GM18858 (cell line): ENCODE measurements around the gene ARTN.

ENCODE experiments used
- ATAC-seq: cut with Tn5 transposase; IDR thresholded peaks from one replicate; pipeline ENCODE4 v1.9.1; 2021; ENCODE audit not compliant: unreplicated experiment

Gene ARTN, protein sequence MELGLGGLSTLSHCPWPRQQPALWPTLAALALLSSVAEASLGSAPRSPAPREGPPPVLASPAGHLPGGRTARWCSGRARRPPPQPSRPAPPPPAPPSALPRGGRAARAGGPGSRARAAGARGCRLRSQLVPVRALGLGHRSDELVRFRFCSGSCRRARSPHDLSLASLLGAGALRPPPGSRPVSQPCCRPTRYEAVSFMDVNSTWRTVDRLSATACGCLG

DNA sequence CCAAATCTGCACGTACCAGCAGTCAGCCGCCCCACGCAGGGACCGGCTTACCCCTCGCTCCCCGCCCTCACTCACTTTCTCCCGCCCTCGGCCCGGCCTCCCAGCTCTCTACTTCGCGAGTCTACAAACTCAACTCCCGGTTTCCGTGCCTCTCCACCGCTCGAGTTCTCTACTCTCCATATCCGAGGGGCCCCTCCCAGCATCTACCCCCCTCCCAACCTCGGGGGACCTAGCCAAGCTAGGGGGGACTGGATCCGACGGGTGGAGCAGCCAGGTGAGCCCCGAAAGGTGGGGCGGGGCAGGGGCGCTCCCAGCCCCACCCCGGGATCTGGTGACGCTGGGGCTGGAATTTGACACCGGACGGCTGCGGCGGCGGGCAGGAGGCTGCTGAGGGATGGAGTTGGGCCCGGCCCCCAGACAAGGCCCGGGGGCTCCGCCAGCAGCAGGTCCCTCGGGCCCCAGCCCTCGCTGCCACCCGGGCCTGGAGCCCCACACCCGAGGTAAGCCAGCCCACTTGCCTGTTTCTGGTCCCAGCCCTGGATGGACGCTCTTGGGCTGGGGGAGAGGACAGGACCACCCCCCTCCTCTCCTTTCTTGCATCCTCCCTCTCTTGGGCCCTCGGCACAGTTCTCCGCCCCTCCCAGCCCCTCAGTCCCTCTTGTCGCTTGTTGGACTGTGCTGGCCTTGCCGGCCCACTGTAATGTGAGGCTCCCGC, at the start of gene ARTN:
ARTN (plus strand) TSS at position 416 of the 715 bp plus-strand sequence. CDS start 1,856 bp downstream, outside the sequence.
- no peak for ATAC-seq

DNA sequence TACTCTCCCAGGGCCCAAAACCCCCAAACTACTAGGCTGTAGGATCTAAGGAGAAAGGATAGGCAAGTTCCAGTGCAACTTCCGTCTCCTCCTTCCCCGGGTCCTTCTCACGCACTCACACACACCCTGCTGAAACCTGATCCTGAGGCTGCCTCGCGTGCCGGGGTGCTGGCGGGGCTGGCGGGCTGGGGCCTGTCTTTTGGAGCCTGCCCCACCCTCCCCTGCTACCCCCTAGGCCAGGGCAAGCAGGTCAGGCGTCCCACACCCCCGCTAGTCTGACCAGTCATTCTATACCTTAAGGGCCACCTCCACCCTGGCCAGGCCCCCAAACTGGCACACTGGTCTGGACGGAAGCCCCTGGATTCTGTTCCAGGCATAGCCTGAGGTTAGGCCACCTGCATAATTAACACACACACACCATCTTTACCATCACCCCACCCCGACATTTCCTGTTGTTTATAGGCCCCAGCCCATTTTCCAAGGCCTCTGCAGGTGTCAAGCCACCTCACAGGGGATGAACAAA, 48.3 kb upstream of the ARTN start:
- no peak for ATAC-seq

DNA sequence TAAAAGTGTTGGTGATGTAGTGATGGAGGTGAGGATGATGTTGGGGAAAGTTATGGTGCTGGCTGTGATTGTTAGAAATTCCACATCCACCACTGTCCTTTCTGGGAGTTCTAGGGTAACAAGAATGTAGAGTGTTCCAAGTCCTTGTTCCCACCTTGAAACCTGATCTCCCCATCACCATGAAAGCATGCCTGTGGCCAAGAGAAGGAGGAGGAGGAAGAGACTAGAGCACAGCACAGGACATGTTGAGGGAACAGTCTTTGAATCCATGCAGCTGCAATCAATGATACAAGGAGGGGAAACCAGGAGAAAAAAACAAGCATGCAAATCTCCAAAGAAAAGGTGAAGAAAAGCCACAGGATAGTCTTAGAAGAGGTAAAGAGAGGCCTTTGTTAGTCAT, 45.9 kb upstream of the ARTN start:
- no peak for ATAC-seq

DNA sequence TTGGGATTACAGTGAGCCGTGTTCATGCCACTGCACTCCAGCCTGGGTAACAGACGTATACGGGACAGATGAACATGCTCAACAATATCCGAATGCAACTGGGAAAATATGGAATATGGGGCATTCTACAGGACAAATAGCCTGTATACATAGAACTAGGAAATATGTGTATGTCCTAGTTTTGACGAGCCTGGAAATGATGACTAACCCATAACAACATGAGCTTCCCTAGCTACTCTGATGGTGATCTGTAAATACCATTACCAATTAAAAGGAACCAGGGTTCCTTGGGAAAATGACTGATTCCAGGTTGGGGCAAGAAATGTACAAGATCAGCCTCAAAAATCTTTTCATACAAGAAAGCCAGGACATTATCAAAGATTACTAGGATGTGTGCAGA, 42.8 kb upstream of the ARTN start:
- no peak for ATAC-seq

DNA sequence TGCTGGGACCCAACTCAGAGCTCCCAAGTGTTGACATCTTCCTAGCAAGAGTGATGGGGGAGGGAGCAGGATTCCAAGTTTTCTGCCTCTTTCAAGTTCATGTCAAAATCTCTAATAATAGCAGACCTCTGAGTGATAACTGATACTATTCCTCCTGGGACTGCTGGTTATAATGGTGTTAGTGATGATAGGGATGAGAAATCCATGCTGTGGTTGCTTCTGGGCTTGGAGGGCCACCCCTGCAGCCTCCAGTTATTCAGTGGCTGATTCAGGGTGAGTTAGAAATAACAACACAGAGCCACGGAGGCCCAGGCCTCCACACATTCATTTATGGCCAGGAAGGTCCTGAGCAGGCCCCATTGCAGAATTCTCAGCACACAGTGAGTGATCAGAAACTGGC, 40.6 kb upstream of the ARTN start:
- ATAC-seq: no peak

DNA sequence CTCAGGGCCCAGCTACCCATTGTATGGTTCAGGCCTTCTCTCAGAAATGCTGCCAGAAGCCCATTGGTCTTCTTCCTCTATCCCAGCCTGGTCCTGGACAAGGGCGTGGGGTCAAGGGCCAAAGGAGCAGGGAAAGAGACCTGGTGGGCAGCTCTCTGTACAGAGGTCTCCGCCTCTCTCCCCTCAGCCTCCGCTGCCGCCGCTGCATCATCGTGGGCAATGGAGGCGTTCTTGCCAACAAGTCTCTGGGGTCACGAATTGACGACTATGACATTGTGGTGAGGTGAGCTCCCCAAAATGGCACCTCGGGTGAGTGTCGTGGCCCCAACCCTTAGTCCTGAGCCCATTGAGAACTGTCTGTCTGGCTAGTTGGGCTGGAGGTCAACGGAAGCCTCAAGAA, 34.6 kb upstream of the ARTN start:
- ATAC-seq: no peak

DNA sequence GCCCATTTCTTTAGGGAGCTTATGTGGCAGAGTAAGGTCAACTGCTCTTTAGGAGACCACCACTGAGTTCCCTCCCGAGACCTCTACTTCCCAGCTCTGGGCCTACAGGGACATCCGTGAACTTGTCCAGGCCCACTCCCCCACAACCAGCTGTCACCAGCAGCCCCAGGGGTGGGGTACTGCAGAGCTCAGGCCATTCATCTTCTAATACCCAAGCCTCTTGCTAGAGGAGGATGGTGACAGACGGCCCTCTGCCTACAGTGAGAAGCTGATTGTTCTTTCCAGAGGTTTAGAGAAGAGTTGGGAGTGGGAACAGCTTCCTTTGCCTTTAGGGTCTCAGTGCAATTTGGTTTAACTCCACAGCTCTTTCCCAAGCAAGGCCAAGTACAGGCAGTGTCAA, 33.2 kb upstream of the ARTN start:
- ATAC-seq: no peak

DNA sequence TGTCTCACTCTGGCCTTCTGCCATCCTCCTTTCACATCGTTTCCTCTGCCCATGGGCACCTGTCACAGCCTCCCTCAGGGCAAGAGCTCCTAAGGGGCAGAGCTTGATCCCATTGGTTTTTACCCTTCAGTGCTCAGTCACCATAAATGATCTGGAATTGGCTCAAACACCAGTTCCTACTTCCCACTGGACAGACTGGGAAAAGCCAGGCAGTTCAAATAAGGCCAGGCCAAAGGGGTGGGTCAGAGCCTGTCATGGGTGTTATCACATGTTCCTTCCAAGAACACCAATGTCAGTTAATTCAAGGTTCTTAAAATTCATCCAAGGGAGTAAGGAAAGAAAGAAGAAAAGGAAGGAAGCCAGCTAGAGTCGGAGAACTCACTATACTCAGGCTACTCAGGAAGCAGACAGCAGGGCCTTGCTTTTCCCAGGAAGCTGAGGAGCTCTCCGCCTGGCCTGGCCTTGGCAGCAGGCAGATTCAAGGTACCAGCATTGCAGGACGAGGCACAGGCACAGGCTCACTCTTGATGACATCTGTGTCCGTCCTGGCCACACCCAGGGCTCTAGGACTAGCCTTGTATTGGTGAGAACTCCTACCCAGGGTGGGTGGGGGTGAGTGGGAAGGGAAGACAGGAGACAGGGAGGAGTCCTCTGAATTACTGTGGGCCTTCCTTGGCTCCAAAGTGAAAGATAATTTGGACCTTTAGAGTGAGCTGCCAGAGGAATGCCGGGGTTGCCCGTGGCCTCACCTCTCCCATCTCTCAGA, 32.2 kb upstream of the ARTN start:
- no peak for ATAC-seq

DNA sequence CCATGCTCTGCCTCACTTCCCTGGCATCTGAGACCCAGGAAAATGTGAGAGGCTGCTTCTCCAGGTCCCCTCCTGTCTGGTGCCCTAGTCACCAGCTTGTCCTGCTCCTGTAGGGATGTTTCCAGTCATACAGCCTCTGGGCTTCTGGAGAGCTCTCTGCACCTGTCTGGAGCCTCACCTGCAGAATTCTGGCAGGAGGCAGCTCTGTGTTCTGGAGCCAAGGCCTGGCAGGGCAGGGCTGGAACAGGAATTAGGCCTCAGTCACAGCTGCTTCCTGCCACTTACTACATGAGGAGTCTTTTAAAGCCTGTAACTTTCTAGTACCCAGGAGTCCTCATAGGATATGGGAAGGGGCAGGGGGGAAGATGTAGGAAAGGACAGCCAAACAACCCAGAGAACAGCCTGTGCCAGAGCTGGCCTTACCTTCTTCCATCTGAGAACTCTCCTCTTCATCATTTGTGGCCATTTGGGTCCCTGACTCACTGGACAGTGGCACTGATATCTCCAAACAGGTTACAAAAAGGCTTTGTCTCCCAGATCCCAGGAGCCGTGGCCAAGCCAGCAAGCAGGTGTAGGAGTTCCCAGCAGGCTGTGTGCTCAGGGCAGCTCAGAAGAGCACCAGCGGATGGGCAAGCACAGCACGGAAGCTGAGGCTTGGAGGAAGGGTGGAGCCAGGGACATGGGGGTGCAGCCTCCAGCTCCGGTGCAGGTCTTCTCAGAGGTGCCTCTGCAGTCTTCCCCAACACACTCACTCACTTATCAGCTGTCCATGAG, 31.4 kb upstream of the ARTN start:
- no peak for ATAC-seq

DNA sequence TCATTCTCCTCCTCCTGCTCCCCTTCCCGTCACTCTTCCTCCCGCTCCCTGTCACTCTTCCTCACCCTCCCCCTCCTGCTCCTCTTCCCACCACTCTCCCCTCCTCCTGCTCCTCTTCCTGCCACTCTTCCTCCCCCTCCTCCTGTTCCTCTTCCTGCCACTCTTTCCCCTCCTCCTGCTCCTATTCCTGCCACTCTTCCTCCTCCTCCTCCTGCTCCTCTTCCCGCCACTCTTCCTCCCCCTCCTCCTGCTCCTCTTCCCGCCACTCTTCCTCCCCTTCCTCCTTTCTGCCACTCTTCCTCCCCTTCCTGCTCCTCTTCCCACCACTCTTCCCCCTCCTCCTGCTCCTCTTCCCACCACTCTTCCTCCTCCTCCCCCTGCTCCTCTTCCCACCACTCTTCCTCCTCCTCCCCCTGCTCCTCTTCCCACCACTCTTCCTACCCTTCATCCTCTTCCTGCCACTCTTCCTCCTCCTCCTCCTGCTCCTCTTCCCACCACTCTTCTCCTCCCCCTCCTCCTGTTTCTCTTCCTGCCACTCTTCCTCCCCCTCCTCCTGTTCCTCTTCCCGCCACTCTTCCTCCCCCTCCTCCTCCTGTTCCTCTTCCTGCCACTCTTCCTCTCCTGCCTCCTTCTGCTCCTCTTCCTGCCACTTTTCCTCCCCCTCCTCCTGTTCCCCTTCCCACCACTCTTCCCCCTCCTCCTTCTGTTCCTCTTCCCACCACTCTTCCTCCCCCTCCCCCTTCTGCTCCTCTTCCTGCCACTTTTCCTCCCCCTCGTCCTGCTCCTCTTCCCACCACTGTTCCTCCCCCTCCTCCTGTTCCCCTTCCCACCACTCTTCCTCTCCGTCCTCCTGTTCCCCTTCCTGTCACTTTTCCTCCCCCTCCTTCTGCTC, 28.7 kb upstream of the ARTN start:
- ATAC-seq: no peak

DNA sequence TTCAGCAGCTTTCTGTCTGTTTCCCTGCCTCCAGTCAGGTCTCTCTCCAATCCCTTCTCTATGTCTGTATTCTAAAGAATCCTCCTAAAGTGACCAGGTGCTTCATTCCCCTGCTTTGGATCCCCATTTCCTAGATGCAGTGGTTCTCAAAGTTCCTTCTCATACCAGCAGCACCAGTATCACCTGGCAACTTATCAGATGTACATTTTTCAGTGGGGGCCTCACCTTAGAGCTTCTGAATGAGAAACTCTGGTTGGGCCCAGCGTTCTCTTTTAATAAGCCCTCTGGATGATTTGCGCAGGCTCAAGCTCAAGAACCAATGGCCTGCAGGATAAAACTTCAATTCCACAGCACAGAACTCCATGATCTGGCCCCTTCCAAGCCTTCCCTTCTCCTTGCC, 25.4 kb upstream of the ARTN start:
- ATAC-seq: no peak

DNA sequence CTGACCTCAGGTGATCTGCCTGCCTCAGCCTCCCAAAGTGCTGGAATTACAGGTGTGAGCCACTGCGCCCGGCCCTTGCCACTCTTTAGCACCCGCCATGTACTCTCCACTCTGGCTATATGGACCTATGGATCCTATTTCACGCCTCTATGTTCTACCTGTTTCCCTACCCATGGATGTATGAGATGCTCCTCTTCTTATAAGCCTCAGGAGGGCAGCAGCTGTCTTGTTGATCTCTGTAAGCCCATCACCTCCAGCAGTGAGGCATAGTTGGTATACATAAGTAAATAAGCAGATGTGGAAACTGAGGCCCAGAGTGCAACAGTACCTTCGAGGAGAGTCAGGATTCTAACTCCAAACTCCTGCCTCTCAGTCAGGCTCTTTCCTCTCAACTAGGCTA, 24.7 kb upstream of the ARTN start:
- no peak for ATAC-seq

DNA sequence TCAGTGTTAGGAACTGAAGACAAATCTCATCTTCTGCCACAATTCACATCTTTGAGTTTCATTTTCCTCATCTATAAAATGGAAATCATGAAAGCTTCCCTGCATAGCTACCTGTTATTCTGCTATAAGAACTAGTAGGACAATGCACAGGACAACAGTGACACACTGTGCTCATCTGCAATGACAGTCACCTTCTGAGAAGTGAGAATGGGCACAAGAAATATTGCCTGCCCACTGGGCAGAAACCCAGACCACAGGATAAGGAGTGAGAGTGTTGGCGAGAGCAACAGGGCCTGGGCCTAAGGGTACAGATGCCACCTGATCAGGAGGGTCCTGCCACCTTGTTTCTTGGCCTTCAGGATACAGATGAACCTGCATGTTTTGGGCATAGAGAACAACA, 23.3 kb upstream of the ARTN start:
- no peak for ATAC-seq

DNA sequence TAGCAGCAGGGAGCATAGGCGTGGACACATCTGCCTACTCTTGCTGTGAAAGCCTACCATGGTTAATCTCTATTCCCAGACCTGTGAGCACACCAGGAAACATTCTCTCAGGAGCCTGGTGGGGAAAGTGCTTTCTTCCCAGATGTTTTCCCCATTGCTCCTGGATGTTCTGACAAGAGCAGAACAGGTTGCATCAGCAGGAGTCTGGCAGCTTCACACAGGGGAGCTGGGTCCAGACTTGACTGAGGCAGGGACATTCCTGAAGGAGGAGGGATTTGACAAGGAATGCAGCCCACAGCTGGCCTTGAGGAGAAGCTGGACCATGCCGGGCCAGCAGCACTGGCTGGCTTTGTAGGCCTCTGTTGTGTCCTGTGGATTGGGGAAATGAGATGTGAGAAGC, 21.0 kb upstream of the ARTN start:
- no peak for ATAC-seq

DNA sequence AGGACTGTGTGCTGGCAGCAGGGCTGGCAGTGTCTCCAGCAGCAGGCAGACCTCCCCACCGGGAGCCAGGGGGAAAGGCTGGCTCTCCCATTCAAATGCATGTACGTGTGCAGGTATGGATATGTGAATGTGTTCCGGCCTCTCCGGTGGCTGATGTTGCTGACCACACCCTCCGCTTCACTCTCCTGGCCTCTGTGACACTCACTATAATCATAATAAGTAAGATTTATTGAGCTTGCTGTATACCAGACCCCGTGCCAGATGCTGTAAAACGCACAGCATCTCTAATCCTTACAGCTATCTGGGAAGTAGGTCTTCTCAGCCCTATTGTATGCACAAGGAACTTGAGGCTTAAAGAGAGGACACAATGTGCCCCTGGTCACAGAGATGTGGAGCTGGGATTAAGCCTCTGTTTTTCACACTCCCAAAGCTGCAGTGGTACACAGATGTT, 20.5 kb upstream of the ARTN start:
- ATAC-seq: no peak

DNA sequence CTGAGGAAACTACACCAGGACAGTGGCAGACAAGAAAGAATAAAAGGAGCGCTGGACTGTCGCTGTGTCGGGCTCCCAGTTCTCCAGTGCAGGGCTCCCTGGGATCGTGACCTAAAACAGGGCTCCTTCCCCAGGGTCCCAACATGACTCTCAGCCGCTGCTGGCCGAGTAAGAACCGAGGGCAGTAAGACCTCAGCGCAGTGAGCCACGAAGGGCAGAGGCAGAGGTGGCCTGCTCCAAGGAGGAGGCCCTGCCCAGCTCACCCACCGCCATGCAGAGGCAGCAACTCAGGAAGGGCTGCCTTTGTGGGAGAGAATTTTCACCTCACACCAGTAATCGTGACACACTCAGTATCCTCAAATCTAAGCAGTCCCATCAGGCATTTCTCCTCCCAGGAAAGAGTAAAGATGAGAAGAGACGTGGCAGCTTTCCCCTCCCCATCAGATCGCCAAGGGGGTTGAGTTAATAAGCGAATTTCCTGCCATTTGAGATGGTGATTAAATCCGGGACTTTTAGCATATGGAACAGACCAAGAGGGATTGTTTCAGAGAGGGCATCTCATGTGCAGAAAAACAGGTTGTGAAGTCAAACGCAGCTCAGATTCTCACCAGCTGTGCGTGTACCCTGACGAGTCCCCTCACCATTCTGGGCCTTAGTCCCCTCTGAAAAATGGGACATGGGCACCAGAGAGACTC, 19.8 kb upstream of the ARTN start:
- no peak for ATAC-seq

DNA sequence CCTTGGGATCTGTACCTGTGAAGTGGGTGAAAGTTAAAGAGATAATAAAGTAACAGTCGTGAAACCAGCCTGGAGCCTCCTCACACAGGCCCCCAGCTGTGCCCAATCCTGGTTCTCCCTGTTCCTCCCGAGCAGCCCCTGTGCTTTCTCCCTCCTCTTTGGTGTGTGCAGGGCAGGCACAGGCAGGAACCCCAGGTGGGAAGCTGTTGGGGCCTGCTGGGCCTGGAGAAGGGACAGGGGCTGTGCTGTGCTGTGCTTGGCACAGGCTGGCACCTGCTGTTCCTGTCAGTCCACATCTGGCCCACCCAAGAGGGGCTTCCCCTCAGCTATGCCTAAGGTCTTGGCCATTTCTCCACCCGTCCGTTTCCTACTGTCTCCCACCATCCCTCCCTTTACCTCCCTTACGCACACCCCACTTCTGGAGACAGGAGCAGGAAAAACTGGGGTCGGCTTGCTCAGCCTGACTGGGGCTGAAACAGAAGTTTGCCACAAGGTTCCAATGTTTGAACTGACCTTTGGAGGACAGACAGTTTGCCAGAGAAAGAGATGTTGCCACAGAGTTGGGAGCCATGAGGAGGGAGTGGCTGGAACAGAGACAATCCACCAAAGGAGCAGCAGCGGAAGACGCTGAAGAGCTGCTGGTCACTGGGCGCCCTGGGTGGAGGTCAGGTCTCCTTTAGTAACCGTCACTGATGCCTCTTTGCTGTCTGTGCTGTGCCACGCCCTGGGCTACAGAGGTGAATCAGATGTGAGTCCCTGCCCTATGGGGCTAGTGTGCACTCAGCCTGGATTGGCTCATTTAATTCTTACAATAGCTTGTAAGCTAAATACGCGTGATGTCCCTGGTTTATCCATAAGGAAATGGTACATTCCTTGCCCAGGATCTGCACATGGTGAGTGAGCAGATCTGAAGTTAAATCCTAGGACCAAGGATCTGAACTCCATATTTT, 18.8 kb upstream of the ARTN start:
- no peak for ATAC-seq

DNA sequence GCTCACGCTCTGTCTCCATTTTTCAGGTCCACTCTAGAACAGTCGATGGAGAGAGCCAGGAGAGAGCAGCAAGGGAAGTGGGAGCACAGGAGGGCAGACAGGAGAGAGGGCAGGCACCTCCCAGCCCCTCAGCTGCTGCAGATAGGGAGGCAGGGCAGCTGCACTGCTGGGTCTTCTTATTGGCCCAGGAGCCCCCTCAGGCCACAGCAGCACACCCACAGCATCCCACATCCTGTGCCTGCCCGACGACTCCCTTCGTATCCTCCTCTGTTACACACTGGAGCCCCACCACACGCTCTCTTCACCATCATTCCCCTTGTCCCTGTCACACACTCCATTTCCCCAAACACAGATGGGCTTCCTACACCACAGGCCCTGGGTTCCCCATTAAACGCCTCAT, 13.7 kb upstream of the ARTN start:
- ATAC-seq: no peak
